Motor neuron (in vitro differentiated cells): ENCODE measurements around the gene RETREG2. TPM values are rescaled to one million over a fixed set of nuclear protein-coding genes. Genes with fewer than 3 reads are reported as not detected.

Experiments used
- ATAC-seq, 8 experiments: fragments of 200-7000 bp; cut with Tn5 transposase; replicated peaks in 6 of 8; 2 replicates each; pipeline ENCODE4 v1.8.0; 2021; ENCODE audit warnings: mild to moderate bottlenecking in 8 of 8, moderate library complexity in 8 of 8
- H3K27ac ChIP-seq, 2 donors: fragments of 250-450 bp; sonication (Bioruptor Pico); 2 replicates each; pipeline ENCODE4 v1.9.0; 2021; ENCODE audit warnings: antibody characterized with exemption in 2 of 2, mild to moderate bottlenecking in 2 of 2, moderate library complexity in 1 of 2
- H3K4me1 ChIP-seq, 2 donors: fragments of 250-450 bp; sonication (Bioruptor Pico); replicated peaks in 1 of 2; 2 replicates each; pipeline ENCODE4 v1.6.1; 2021; ENCODE audit warnings: antibody characterized with exemption in 2 of 2, mild to moderate bottlenecking in 2 of 2, moderate library complexity in 1 of 2
- H3K4me3 ChIP-seq, 5 donors: fragments of 250-450 bp; sonication (Bioruptor Pico); 2 replicates each; pipeline ENCODE4 v1.9.0; 2021; ENCODE audit warnings: antibody characterized with exemption in 5 of 5, mild to moderate bottlenecking in 5 of 5, moderate library complexity in 4 of 5
- WGBS, 10 experiments: fragments of 450-650 bp; shearing (Covaris generic); methylation state at CpG; one replicate each; pipeline ENCODE4 v1.0.0; 2022; 5-methylcytosine and 5-hydroxymethylcytosine counted together
- in situ Hi-C, 9 experiments: fragments of 400-800 bp; cut with MboI; loops; one replicate each; pipeline ENCODE4 v1.15.0; 2021; ENCODE audit warnings: low sequenced_read_pairs in 9 of 9, low pct_unique_long_range_greater_than_20kb in 2 of 9; ENCODE audit not compliant: unreplicated experiment in 9 of 9
- total RNA-seq, 8 experiments: library from RNA; unstranded; fragments of 300-600 nt; gene quantifications; 2 replicates each; pipeline versions ENCODE4 v1.2.3 to v1.2.4, GENCODE V29; 2022

The RETREG2 gene
- total RNA-seq, 8 experiments from 2014 or later = 41.0 to 102 (median 69.0) TPM

- peak; percentile 59 to 84 (median 74) for ATAC-seq
- H3K4me1 ChIP-seq = peaks cover 5 to 6% of the 10 kb centered on the region in 2 donors
- WGBS, 10 experiments = 0 to 68% (median 25%) methylated on average over 1 to 4 of the region's 6 CpGs; no CpG with 5 or more reads in 4 of the 10 experiments
- no peak overlapping the region for H3K27ac ChIP-seq
- H3K4me3 ChIP-seq = no peak overlapping the region
- in situ Hi-C loops = loop anchor here in 1 of 9 experiments (25.0 kb wide), 1 partner anchor 109 kb away; the partner anchor contains the start of gene IHH
Observed at GRCh38 chr2:219171231-219171651, 6.8 kb upstream of the RETREG2 start.

- no peak overlapping the region for H3K27ac ChIP-seq
Observed at GRCh38 chr2:219172231-219173154, 5.6 kb upstream of the RETREG2 start.

GRCh38 chr2:219173176-219173575, 4.9 kb upstream of the RETREG2 start:
- Histone ChIP-seq H3K27ac (no peak overlapping the region), H3K4me3 (no peak overlapping the region), H3K4me1 (peaks cover 5 to 6% of the 10 kb centered on the region in 2 donors)
- in situ Hi-C loops = loop anchor here in 1 of 9 experiments (25.0 kb wide), 1 partner anchor 111 kb away; the partner anchor contains the start of gene IHH
- WGBS, 10 experiments = 72 to 100% (median 92%) methylated on average over 1 to 6 of the region's 6 CpGs; no CpG with 5 or more reads in 5 of the 10 experiments
- no peak for ATAC-seq

More at GRCh38 chr2:219172231-219173154, 5.6 kb upstream of the RETREG2 start:
- H3K4me3 ChIP-seq = no peak overlapping the region
- WGBS, 10 experiments = 80 to 93% (median 84%) methylated on average over 4 to 11 of the region's 16 CpGs; no CpG with 5 or more reads in 7 of the 10 experiments
- H3K4me1 ChIP-seq = peaks cover 5 to 6% of the 10 kb centered on the region in 2 donors
- in situ Hi-C loops = loop anchor here in 1 of 9 experiments (25.0 kb wide), 1 partner anchor 110 kb away; the partner anchor contains the start of gene IHH
- no peak for ATAC-seq

- 21 to 100% (median 100%) methylated on average over 1 to 3 of the region's 3 CpGs; no CpG with 5 or more reads in 2 of the 10 experiments for WGBS, 10 experiments
- in situ Hi-C loops = loop anchor here in 1 of 9 experiments (25.0 kb wide), 1 partner anchor 112 kb away; the partner anchor contains the start of gene IHH
Observed at GRCh38 chr2:219174146-219174545, 3.9 kb upstream of the RETREG2 start.

GRCh38 chr2:219174801-219175200, 3.3 kb upstream of the RETREG2 start:
- in situ Hi-C loops = loop anchor here in 1 of 9 experiments (25.0 kb wide), 1 partner anchor 112 kb away; the partner anchor contains the start of gene IHH
- WGBS, 10 experiments = 73 to 91% (median 89%) methylated on average over 1 to 4 of the region's 7 CpGs; no CpG with 5 or more reads in 7 of the 10 experiments
- no peak for ATAC-seq
- Histone ChIP-seq H3K27ac (no peak overlapping the region), H3K4me1 (peaks cover 7 to 11% of the 10 kb centered on the region in 2 donors), H3K4me3 (no peak overlapping the region)

More at GRCh38 chr2:219174146-219174545, 3.9 kb upstream of the RETREG2 start:
- Histone ChIP-seq H3K4me3 (no peak overlapping the region), H3K4me1 (peaks cover 7 to 9% of the 10 kb centered on the region in 2 donors), H3K27ac (no peak overlapping the region)
- no peak for ATAC-seq

- in situ Hi-C loops = no loop called here
- no peak overlapping the region for H3K27ac ChIP-seq
- H3K4me1 ChIP-seq = peaks cover 7 to 11% of the 10 kb centered on the region in 2 donors
- 50 to 95% (median 66%) methylated on average over 1 to 5 of the region's 7 CpGs; no CpG with 5 or more reads in 2 of the 10 experiments for WGBS, 10 experiments
- ATAC-seq = no peak
- H3K4me3 ChIP-seq = peak overlapping the region; percentile 76 to 96 (median 96)
Observed at GRCh38 chr2:219175486-219175885, 2.6 kb upstream of the RETREG2 start.

- ATAC-seq = peak; percentile 42 to 72 (median 67)
- Histone ChIP-seq H3K4me1 (peaks cover 7 to 11% of the 10 kb centered on the region in 2 donors), H3K4me3 (peak overlapping the region; percentile 76 to 96 (median 96)), H3K27ac (peak overlapping the region; percentile 46 to 91)
- in situ Hi-C loops = no loop called here
- 0 to 24% (median 9%) methylated on average over 2 to 9 of the region's 45 CpGs; no CpG with 5 or more reads in 4 of the 10 experiments for WGBS, 10 experiments
Observed at GRCh38 chr2:219175928-219176817, 1.9 kb upstream of the RETREG2 start.

GRCh38 chr2:219176818-219177551, 1.1 kb upstream of the RETREG2 start, which contains the start of gene CNPPD1:
Gene CNPPD1, minus strand, starts transcription at chr2:219176925. Its CDS starts 97 bp downstream, at chr2:219176828.
- Histone ChIP-seq H3K27ac (peak within 1 kb of the TSS; percentile 82 to 91), H3K4me3 (peak within 1 kb of the TSS; percentile 76 to 96 (median 96)), H3K4me1 (peaks cover 7 to 11% of the 10 kb centered on the region in 2 donors)
- 0% methylated on average over 1 to 13 of the region's 69 CpGs; no CpG with 5 or more reads in 2 of the 10 experiments for WGBS, 10 experiments
- ATAC-seq = peak; percentile 63 to 80 (median 75)
- in situ Hi-C loops = no loop called here

- 0 to 60% (median 8%) methylated on average over 1 to 13 of the region's 45 CpGs; no CpG with 5 or more reads in 2 of the 10 experiments for WGBS, 10 experiments
- Histone ChIP-seq H3K4me3 (peak overlapping the region; percentile 76 to 96 (median 96)), H3K27ac (peak overlapping the region; percentile 82 to 91), H3K4me1 (peaks cover 7 to 11% of the 10 kb centered on the region in 2 donors)
- in situ Hi-C loops = no loop called here
- ATAC-seq = peak in 6 of 8 experiments; percentile 12 to 41 (median 17)
Observed at GRCh38 chr2:219178377-219179175, 501 bp downstream of the RETREG2 start.

- ATAC-seq = no peak
- Histone ChIP-seq H3K4me3 (peak overlapping the region in 1 of 5 donors; percentile 96), H3K27ac (no peak overlapping the region), H3K4me1 (peaks cover 7 to 11% of the 10 kb centered on the region in 2 donors)
- WGBS, 10 experiments = 90 to 100% (median 100%) methylated on average over 1 to 5 of the region's 9 CpGs; no CpG with 5 or more reads in 4 of the 10 experiments
- in situ Hi-C loops = no loop called here
Observed at GRCh38 chr2:219179601-219180465, 1.8 kb downstream of the RETREG2 start.
